ENCODE measurements around the gene EPB42.
"Not testable (repeated sequence)": the region's sequence is repeated elsewhere in the genome, so short reads cannot be mapped to it uniquely, and the experiment has no call there.

The EPB42 gene

DNA sequence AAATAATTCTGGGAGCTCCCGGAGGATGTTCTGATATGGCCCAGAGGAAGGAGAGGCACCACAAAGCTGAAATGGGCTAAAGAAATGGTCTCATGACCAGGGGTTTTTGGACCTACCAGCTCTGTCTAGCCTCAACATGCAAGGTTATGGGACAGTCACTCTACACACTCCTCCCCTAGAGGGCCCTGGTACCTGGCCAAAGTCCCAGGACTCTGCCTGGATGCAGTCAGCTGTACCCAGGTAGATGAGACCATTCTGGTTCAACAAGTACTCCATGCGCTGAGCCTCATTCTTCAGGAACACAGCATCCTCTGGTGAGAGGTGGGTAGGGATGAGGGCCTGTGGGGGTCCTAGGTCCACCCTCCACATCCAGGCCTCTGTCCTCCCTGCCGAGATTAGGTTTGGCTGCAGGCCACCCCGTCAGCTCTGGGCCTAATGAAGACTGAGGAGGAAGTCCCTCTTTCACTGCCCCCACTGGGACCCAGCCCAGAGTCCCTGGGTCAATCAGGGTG, 9.5 kb downstream of the EPB42 start:
- DNase-seq, result no peak

DNA sequence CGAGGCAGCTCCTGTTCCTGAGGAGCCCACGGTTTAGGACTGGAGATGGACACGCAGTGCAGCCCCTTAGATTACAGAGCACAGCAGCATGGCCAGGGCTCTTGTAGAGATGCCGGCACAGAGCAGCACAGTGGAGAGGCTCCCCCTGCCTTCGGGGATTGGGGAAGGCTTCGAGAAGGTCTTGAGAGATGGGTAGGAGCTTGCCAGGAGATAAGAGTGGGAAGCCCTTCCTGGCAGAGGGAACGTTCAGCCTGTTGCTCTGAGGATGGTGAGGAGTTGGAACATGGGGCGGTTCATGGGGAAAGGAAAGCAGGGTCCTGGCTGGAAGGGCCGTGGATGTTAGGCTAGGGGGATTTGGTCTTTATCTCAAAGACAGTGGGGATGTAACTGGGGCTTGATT, 10.0 kb downstream of the EPB42 start:
- DNase-seq, result no peak

DNA sequence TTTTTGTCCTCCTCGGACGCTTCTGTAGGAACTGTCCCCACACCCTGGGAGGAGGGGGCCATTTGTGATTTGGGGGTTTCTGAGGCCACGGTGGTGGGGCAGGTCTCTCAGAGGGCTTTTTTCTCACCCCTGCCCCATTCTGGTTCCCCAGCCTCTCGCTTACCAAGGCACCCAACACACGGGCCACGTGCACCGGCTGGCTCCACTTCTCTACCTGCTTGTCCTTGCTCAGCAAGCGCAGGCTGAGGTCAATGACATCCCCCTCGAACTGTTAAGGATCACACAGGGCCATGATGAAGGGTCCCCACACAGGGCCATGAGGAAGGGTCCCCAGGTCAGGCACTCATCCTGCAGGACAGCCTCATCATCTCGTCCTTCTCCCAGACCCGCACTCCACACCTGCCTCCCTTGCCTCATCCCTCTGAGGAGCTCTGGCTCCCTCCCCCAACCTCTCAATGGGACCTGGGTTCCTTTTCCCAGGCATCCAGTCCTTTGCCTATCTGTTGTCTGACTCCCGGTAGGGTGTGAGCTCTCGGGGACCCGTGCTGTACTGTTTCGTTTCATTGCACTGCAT, 10.6 kb downstream of the EPB42 start:
- no peak for DNase-seq

DNA sequence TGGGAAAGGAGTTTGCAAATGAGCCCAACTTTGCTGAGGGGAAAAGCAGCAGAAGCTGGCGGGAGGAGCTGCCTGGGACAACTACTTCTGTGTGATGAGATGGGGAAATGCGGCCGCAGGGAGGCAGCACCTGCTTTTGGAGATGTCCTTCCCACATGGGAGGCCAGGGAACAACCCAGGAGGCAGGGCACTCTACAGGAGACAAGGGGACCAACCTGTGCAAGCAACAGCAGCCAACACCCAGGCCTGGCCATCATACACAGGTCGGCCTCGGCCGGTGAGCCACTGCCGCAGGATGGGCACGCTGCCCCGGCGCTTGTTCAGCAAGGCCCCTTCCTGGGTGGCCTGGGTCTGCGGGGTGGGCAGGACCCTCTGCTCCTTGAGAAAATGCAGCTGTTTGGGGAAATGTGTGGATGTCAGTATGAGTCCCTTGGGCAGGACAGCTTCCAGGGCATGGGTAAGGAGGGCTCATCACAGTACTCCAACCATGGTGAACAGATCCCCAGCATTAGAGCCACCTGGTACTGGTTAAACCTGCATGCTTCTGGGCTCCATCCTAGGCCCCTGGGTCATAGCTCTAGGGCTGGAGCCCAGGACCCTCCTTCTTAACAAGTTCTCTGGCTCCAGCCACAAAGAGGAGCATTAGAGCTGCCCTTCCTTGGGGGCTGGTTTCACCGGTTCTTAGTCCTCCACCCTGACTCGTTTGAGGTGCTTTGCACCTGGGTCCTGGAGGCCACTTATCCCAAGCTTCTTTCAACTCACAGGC, 11.6 kb downstream of the EPB42 start:
- DNase-seq, result no peak

DNA sequence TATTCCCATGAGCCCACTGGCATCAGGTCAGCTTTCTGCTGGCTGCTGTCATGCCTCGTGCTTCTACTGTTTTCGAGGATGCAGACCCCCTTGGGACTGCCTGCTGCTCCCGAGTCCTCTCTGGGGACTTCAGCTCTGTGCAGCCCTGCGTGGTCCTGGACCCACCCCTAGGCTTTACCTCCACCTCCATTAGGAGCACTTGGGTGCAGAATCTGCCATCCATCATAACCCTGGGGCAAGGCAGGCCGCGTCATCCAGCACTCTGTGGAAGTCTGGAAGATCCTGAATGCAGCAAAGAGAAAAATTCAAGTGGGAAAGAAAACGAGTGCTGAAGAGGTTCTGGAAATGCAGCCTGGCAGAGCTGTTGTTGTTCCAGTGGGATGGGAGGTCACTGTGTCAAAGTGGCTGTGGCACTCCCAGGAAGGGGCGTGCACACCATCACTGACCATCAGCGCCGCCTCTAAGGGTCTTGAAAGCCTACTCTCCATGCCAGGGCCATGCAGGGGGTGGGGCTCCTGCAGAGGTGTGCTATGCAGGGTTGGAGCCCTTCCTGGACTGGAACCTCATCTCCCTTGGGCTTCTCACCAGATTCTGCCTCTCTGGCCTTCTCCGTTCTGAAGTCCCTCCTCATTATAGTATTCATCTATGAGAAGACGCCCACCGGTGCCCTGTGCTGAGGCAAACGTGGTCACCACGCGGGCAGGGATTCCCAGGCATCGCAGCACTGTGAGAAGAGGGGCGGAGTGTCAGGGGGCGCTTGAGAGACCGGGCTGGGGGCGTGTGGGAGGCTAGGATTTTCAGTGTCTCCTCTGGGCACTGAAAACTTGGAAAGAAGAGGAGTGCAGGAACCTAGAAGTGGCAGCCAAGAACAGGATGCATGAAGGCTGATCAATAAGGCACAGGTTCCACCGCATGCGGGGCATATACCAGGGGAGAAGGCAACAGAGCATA, 12.5 kb downstream of the EPB42 start:
- no peak for DNase-seq

DNA sequence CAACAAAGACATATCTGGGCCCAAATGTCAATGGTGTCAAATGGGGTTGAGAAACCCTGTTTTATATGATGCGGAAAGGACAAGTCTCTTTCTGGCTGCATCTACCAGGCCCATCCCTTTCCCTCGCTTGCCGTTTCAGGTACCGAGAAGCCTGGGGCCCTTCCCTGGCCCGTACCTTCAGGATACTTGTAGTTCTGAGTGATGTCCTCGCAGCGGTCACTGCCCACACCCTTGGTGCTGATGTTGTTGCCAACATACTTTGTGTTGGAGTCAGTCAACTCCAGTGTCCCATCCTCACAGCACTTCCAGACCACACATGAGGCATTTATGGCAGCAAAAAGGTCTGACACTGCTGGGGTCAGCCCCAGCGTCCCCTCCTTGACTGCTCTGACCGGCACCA, 13.8 kb downstream of the EPB42 start:
- no peak for DNase-seq

DNA sequence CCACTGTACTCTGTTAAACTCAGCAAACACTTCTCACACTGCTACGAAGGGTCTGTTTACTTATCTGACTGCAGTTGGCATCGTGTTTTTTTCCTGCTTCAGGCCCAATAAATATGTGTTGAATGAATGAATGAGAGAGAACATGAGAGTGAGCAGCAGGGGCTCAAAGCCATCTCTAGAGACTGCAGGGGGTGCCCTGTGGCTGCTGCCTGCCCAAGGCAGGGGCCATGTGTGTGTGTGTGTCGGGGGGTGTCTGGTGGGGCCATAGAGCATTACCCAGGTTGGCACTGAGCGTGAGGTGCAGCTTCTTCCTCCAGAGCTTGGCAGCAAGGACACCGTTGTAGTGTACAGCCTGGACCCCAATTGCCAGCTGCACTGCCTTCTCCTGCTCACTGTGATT, 14.8 kb downstream of the EPB42 start:
- no peak for DNase-seq

DNA sequence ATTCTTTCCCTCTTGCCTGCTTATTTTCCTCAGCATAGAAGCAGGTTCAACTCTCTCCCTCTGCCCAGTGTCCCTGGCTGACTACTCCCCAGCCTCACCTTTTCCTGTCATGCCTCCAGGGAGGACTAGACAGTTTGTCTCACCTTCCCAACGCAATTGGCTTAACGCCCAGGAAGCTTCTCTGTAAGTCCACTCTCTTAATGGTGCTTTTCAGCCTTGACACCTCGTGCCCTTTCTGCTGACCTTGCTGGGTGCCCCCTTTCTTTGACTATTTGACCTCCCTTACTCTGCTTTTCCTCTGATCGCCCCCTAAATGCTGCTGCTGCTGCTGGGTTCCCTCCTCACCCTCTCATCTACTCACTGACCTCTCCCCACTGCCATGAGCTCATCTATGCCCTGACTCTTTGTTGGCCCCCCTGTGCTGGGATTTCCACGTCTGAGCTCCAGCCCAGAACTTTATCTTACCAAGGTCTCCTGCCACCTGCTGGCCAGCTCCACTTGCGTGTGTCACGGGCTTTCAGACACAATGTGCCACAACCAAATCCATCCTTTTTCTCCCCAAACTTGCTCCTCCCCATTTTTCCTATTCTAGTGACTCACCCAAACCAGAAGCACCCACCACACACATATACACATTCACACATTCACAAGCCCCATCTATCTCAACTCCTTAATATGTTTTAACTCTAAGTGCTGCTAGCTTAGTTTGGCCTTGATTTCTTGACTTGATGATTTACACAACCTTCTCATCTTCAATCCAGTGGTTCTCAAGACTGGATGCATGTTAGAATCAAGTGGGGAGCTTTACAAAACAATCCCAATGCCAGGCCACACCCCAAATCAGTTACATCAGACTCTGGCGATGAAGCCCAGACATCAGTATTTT, 16.6 kb downstream of the EPB42 start:
- peak; percentile 28 to 51 for DNase-seq

DNA sequence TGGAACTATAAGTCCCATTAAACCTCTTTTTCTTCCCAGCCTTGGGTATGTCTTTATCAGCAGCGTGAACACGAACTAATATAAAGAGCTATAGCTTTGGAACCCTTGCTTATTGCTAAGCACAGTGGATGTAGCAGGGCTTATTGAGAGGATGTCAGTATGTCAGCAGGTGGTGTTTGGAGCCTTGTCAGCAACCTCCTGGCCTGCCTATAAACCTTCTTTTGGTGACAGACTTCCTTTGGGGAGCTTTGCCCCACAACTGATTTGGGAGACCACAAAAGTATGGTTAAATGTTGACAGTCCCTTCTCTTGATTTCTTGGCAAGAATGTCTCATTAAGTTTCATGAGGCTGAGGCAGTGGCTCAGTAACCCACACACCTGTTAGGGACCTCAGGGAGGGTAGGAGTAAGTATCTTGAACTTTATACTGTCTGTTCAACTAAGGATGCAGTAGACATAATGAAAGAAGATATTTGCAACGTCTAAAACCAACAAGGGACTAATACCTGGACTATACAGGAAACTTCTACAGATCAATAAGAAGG, 20.8 kb downstream of the EPB42 start:
- no peak for DNase-seq

DNA sequence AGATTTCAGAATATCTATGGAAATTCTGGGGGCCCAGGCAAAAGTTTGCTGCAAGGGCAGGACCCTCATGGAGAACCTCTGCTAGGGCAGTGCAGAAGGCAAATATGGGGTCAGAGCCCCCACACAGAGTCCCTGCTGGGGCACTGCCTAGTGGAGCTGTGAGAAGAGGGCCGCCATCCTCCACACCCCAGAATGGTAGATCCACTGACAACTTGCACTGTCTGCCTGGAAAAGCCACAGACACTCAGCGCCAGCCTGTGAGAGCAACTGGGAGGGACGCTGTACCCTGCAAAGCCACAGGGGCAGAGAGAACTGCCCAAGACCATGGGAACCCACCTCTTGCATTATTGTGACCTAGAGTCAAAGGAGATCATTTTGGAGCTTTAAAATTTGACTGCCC, 21.8 kb downstream of the EPB42 start:
- DNase-seq, result no peak

DNA sequence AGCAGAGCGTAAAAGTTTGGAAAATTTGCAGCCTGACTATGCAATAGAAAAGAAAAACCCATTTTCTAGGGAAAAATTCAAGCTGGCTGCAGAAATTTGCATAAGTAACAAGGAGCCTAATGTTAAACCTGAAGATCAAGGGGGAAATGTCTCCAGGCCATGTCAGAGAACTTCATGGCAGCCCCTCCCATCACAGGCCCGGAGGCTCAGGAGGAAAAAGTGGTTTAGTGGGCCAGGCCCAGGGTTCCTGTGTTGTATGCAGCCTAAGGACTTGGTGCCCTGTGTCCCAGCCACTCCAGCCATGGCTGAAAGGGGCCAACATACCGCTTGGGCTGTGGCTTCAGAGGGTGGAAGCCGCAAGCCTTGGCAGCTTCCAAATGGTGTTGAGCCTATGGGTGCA, 22.3 kb downstream of the EPB42 start:
- not testable (repeated sequence) for DNase-seq

DNA sequence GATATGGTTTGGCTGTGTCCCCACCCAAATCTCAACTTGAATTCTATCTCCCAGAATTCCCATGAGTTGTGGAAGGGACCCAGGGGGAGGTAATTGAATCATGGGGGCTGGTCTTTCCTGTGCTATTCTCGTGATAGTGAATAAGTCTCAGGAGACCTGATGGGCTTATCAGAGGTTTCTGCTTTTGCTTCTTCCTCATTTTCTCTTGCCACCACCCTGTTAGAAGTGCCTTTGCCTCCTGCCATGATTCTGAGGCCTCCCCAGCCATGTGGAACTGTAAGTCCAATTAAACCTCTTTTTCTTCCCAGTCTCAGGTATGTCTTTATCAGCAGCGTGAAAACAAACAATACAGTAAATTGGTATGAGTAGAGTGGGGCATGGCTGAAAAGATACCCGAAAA, 23.0 kb downstream of the EPB42 start:
- DNase-seq, result not testable (repeated sequence)

DNA sequence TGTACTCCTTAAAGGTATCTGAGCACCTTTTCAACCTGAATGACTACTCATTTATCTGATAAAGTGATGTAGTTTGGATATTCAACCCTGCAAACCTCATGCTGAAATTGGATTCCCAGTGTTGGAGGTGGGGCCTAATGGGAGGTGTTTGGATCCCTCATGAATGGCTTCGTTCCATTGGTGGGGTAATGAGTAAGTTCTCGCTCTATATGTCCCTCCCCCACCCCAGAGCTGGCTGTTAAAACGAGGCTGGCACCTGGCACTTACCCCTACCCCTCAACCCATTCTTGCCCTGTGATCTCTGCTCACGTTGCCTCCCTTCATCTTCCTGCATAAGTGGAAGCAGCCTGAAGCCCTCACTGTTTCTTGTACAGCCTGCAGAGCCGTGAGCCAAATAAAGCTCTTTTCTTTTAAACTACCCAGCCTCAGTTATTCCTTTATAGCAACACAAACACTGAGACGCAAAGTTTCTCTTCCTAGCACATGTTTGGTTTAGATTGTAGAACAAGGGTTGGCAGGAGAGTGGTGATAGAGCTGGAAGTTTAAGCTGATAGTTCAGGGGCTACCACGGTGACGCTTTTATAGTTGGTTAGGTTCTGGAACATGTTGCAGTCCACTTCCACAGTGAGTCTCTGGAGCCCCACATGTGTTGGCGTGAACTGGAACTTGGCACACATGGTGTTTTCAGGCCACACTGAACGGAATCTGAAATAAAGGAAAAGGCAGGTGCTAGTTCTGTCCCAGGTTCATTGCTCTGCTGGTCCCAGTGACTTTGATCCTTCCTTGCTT, 23.9 kb downstream of the EPB42 start:
- DNase-seq, result no peak

DNA sequence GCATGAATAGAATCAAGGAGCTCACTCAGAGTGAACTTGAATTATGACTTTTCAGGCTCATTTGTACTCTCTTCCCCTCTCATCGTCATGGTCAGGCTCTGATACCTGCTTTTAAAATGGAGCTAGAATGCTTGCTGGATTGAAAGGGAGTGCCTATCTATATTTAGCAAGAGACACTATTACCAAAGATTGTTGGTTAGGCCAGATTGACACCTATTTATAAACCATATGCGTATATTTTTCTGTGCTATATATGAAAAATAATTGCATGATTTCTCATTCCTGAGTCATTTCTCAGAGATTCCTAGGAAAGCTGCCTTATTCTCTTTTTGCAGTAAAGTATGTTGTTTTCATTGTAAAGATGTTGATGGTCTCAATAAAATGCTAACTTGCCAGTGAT, 26.0 kb downstream of the EPB42 start:
- DNase-seq, result no peak

DNA sequence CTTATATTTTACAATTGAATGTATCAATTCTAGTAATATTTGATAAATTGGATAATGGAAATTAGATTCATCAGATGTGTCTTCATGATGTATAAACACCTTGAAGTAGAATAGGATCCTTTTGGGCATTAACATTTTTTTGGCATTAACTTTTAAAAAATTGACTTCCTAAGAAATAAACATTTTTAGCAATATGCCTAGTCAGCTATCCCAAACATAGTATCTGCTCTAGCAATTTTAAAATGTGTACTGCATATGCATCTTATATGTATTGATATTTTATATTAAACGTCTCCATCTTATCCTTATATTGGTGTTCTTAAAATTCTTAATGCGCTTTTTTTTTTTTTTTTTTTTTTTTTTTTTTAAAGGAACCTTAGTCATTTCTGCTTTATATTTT, 27.1 kb downstream of the EPB42 start:
- DNase-seq, result no peak

DNA sequence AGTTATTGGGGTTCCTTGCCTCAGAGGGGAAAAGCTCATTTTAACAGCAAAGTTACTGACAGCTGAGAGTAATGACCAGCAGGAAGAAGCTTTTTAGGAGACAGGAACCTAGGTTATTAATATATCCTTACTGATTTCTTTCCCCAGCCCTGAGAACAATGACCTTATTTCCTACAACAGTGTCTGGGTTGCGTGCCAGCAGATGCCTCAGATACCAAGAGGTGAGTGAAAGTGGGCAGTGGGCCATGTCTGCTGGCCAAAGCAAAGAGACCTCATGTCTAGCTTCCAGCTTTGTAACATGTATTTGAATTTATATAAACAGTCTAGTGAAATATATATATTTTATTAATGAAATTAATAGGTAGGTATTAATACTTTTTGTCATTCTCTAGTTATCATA, 30.6 kb downstream of the EPB42 start:
- DNase-seq, result no peak

DNA sequence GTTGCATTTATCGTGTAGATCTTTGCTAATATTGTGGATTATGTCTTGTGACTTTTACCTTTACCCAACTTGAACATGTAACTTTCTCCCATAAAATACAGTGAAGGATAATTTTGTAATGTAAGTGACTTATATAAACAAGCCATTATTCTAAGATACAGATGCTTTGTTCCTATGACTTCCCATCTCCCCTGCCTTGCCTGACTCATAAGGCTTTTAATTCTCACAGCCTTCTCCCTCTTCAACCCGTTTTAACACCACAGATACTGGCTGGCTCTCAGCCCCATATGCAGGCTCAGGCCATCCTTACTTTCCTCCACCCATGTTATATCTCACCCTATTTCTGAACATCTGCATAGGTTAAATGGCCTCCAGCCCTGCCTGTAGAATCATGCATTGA, 31.5 kb downstream of the EPB42 start:
- no peak for DNase-seq

DNA sequence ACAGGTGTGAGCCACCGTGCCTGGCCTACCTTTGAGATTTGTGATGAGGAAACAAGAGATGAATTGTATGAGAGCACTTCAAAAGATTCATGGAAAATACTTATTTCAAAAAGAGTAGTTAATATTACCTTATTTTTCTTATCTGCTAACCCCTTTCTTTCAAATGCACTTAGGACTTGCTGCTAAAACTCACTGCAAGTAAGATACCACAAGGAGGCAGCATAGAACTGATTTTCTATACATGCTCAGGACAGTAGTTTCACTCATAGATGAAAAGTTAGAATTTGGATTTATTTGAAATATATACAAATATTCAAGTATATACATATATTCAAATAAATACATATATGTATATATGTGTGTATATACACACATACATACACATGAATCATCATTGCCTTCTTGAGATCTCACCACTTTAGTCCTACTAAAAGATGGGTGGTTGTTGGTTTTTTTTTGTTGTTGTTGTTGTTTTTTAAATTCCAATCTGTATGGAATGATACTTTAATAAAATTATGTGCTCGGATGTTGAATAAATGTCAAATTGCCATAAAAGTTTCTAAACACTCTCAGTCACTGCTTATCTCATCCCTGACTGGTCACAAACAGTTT, 33.2 kb downstream of the EPB42 start:
- peak in 1 of 2 donors; percentile 69 for DNase-seq

DNA sequence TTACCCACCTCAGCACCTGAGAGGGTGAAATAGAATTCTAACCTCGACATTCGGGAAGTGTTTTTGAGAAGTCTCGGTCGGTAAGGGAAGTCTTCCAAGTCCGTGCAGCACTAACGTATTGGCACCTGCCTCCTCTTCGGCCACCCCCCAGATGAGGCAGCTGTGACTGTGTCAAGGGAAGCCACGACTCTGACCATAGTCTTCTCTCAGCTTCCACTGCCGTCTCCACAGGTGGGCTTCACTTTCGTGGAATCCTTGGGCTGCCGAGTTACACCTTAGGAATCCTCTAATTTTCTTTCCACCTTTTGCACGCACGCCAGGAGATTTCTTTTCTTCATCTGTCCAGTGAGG, 34.8 kb downstream of the EPB42 start:
- DNase-seq, result no peak

DNA sequence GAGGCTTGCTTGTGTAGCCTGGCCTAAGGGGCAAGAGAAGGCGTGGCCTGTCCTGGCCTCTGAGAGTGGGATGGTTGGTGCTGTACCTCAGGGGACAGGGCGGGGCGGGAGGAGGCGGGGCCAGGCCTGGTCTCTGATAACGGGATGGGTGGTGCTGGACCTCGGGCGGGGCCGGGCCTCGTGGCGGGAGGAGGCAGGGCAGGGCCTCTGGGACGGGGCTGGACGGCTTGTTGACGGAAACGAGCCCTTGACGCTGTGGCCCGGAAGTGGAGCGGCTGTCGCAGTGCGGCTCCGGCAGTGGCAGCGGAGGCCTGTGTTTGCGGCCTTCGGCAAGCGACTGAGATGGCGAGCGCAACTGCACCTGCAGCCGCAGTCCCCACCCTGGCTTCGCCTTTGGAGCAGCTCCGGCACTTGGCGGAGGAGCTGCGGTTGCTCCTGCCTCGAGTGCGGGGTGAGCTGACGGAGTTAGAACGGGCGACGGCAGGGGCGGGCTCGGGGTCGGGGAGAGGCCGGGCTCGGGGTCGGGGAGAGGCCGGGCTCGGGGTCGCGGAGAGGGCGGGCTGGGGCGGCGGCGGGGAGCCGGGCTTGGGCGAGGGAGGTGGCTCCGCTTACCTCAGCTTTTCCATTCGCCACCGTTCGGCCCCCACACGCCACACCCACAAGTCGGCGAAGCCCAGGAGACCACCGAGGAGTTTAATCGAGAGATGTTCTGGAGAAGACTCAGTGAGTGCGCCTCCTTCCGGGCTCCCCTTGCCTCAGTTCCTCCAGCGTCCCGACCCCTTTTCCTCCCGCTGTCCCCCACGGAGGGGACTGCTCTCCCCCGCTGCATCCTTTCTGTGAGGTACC, 35.4 kb downstream of the EPB42 start, which contains the start of gene CCNDBP1:
Gene CCNDBP1 (plus strand): TSS at position 247 of the 846 bp plus-strand sequence. CDS start 96 bp downstream, at position 343.
- peak; percentile 92 to 93 for DNase-seq
